Transverse colon (tissue), 4 donors: ENCODE data around the gene BCL2L1.

Source experiments
- EP300 ChIP-seq: sonication (generic); formaldehyde crosslinking; IDR thresholded peaks from one replicate; pipeline ENCODE4 v1.6.1; 2017; ENCODE audit warnings: antibody characterized with exemption, low read depth
- POLR2A ChIP-seq: fragments of 450-650 bp; IDR thresholded peaks from one replicate; pipeline ENCODE4 v1.6.1; 2016; ENCODE audit warnings: antibody characterized with exemption, mild to moderate bottlenecking, moderate library complexity
- POLR2AphosphoS5 ChIP-seq, 3 donors: sonication (generic); formaldehyde crosslinking; IDR thresholded peaks; one replicate each; pipeline ENCODE4 v1.6.1; 2016; ENCODE audit warnings: antibody characterized with exemption in 3 of 3
- TF ChIP-seq, protein P1 (sequence below), 5 experiments: fragments of 200-600 bp in 3 of 5; fragments of 450-650 bp in 2 of 5; sonication (generic) in 3 of 5; IDR thresholded peaks; 1 replicate in 2 of 5; 2 replicates in 3 of 5; pipeline ENCODE4 v1.5.1; 2016 to 2017; ENCODE audit warnings: antibody characterized with exemption in 5 of 5, inconsistent platforms in 3 of 5, mild to moderate bottlenecking in 2 of 5, moderate library complexity in 1 of 5

DNA sequence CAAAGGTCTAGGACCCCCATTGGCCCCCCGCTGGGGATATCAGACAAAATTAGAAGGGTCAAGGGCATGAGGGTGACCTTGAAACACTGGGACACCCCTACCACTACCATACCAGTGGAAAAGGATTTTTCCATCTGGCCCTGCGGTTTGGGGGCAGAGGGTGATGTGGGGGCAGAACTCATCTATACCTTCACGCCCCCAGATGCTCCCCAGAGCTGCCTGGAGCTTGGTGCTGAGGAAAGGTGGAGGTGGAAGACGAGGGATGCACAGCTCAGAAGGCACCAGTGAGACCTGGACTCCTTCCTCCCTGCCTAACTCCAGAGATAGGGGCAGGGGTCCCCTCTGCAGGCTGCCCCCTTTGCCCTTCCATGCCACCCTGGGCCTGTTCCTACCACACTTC lies 83.9 kb downstream of the BCL2L1 start:
- TF ChIP-seq POLR2AphosphoS5 (IDR thresholded peaks at IDR 0.05) (no peak), POLR2A (no peak), EP300 (no peak)
- TF ChIP-seq, protein P1, sequence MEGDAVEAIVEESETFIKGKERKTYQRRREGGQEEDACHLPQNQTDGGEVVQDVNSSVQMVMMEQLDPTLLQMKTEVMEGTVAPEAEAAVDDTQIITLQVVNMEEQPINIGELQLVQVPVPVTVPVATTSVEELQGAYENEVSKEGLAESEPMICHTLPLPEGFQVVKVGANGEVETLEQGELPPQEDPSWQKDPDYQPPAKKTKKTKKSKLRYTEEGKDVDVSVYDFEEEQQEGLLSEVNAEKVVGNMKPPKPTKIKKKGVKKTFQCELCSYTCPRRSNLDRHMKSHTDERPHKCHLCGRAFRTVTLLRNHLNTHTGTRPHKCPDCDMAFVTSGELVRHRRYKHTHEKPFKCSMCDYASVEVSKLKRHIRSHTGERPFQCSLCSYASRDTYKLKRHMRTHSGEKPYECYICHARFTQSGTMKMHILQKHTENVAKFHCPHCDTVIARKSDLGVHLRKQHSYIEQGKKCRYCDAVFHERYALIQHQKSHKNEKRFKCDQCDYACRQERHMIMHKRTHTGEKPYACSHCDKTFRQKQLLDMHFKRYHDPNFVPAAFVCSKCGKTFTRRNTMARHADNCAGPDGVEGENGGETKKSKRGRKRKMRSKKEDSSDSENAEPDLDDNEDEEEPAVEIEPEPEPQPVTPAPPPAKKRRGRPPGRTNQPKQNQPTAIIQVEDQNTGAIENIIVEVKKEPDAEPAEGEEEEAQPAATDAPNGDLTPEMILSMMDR (IDR thresholded peaks at IDR 0.05) = no peak
